ENCODE results near the gene BBS12.

BBS12 gene

DNA sequence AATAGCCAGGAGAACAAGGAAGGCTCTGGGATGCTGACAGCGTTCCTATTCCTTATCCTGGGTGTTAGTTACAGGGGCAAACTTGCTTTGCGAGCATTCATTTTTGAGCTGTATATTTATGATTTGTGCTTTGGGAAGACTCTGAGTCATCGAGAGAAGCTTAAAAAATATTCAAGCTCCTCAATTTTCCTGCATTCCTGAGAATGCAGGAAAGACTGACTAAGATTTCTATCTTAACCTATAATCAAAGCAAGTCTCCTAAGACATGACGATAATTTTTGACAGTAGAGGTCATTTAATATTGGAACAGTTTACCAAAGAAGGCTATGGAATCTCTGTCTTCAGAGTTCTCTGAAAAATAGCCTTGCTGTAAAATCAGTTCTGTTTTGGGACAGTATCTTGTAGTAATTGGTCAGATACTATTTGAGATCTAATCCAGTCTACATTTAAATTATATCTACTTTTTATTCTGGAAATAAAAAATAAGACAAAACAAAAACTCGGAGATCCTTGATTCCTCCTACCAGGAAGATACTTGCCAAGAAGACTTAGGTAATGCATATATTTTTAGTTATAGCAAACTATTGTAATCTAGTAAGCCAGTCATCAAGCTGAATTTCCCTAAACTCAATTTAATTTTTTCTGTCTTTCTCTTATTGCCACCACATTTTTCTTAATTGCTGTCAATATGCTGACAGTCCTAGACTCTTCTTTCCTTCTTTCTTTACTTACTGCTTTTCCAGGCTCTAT lies 31.7 kb downstream of the BBS12 start:
- no peak for DNase-seq (ENCODE audit: insufficient read length, low spot score)
- TF ChIP-seq, protein P1, sequence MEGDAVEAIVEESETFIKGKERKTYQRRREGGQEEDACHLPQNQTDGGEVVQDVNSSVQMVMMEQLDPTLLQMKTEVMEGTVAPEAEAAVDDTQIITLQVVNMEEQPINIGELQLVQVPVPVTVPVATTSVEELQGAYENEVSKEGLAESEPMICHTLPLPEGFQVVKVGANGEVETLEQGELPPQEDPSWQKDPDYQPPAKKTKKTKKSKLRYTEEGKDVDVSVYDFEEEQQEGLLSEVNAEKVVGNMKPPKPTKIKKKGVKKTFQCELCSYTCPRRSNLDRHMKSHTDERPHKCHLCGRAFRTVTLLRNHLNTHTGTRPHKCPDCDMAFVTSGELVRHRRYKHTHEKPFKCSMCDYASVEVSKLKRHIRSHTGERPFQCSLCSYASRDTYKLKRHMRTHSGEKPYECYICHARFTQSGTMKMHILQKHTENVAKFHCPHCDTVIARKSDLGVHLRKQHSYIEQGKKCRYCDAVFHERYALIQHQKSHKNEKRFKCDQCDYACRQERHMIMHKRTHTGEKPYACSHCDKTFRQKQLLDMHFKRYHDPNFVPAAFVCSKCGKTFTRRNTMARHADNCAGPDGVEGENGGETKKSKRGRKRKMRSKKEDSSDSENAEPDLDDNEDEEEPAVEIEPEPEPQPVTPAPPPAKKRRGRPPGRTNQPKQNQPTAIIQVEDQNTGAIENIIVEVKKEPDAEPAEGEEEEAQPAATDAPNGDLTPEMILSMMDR (IDR thresholded peaks at IDR 0.05; ENCODE audit: insufficient read depth, missing control alignments), result no peak
- no peak for FAIRE-seq

DNA sequence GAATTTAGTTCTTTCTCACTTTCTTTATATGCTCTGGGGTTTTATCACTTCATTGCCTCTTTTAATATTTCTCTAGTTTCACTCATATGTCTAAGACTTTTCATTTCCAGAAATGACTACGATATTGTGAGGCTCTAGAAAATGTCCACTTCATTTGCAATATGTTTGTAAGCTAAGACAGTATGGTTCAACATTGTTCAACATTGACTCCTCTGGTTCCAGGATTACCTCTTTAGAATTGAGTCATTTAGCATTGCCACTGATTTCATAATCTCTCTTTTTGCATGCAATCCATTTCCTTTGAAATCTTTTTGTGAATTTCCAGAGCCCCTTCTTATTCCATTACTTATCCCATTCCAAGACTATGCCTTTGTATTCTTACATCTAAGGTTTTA lies 32.3 kb downstream of the BBS12 start:
- DNase-seq (ENCODE audit: insufficient read length, low spot score) (no peak), FAIRE-seq (peak; percentile 55)
- TF ChIP-seq, protein P1 (IDR thresholded peaks at IDR 0.05; ENCODE audit: insufficient read depth, missing control alignments), result no peak

DNA sequence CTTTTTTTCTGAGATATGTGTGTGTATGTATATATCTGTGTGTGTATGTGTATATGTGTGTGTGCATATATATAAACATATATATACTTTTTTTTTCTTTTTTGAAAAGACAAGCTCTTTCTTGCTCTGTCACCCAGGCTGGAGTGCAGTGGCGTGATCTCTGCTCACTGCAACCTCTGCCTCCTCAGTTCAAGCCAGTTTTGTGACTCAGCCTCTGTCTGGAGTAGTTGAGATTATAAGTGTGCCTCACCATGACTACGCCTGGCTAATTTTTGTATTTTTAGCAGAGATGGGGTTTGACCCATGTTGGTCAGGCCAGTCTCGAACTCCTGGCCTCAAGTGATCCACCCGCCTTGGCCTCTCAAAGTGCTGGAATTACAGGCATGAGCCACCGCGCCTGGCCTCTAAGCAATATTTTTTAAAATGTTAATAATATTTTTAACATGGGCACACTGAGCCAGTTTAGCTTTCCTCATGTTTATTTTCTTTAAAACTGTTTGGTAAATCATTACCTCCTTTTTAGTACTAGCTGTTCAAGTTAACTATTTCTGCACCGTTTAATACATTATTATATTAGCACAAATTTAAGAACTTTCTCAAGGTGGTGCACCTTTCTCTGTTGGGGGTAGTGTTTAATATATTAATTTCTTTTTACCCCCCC lies 33.3 kb downstream of the BBS12 start:
- FAIRE-seq, result no peak
- no peak for DNase-seq (ENCODE audit: insufficient read length, low spot score)
- TF ChIP-seq, protein P1 (IDR thresholded peaks at IDR 0.05; ENCODE audit: insufficient read depth, missing control alignments), result no peak

DNA sequence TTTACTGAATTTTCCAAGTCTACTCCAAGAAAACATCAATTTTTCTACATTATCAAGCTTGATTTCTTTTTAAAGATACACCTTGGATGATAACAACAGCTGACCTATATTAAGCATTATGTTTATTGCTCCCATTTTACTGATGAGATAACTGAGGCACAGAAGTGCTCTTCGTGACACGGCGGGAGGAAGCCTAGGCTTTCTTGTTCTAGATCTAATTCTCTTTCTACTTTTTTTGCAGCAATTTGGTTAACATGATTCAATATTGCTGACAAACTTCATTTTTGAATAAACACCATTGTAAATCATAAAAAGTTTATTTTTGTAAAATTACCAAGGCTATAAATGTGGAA lies 33.8 kb downstream of the BBS12 start:
- no peak for FAIRE-seq
- DNase-seq (ENCODE audit: insufficient read length, low spot score), result no peak
- TF ChIP-seq, protein P1 (IDR thresholded peaks at IDR 0.05; ENCODE audit: insufficient read depth, missing control alignments), result no peak

DNA sequence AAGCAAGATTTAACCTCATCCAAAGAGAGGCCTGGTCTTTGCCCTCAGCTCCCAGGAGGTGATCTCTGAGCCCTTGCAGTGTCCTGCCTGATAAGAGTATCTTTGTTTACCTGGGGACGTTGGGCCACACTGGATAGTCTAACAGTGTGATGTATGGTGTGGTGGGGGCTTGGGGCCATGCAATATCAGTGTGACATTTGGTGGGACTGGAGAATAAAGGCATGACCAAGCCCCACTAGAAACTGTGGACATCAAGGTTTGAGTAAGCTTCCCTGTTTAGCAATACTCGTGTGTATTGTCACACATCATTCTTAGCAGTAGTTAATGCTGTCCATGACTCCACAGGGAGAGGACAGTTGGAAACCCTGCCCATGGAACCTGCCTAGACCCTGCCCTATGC lies 34.4 kb downstream of the BBS12 start:
- no peak for FAIRE-seq
- TF ChIP-seq, protein P1 (IDR thresholded peaks at IDR 0.05; ENCODE audit: insufficient read depth, missing control alignments), result no peak
- DNase-seq (ENCODE audit: insufficient read length, low spot score), result no peak

DNA sequence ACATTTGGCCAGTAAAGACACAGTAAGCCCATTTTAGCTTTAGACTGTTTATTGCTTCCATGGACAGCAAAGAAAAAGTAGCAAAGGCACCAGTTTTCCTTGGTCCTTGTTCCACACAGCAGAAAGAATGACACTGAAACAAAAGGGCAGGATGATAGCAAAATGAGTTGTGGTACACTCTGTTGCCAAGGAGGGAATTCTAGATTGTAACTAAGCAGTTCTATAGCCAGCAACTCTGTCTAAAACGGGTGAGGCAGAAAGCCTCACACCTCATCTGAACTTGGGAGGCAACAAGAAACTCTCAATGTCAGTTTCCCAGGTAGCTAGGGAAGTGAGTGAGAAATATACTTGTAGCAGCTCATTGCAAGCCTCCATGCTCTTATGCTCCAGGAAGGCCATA lies 39.2 kb downstream of the BBS12 start:
- DNase-seq (ENCODE audit: insufficient read length, low spot score), result no peak
- no peak for FAIRE-seq
- TF ChIP-seq, protein P1 (IDR thresholded peaks at IDR 0.05; ENCODE audit: insufficient read depth, missing control alignments), result no peak

DNA sequence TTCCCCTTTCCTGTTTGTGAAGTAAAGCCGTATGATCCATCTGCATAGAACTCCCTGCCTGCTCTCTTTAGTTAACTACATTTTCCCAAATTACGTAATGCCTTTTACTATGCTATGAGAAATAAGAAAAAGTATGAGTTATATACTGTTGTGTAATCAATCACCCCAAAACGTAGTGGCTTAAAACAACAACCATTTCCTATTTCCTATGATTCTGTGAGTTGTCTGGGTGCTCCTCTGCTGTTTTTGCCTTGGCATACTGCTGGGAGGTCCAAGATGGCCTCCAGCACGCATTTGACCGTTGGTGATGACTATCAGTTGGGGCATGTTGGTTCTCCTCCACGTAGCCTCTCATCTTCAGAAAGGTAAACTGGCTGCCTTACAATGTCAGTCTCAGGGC lies 39.8 kb downstream of the BBS12 start:
- DNase-seq (ENCODE audit: insufficient read length, low spot score), result no peak
- TF ChIP-seq, protein P1 (IDR thresholded peaks at IDR 0.05; ENCODE audit: insufficient read depth, missing control alignments), result no peak
- no peak for FAIRE-seq
